Activated naive CD4-positive, alpha-beta T cell treated with anti-CD3 and anti-CD28 coated beads for 36 hours (primary cell): ENCODE data around the gene METTL26. TPM values are rescaled to one million over a fixed set of nuclear protein-coding genes. Genes with fewer than 3 reads are reported as not detected.
A peak's percentile ranks its signal among the peaks of the same experiment; 100 is the strongest.

Experiments used
- CTCF ChIA-PET: fragments of 350-600 bp; sonication (Branson Sonifier 250); formaldehyde crosslinking; loops from one replicate; lab custom pipeline; 2021; ENCODE audit warnings: antibody characterized with exemption; lab: Charles Lee
- DNase-seq: peaks from one replicate; pipeline ENCODE4 v3.0.0-alpha.2; 2020
- H3K27ac Mint-ChIP-seq: one replicate; pipeline ENCODE4 v1.8.0; 2021; ENCODE audit warnings: mild to moderate bottlenecking, mixed read lengths
- H3K27me3 Mint-ChIP-seq: one replicate; pipeline ENCODE4 v1.8.0; 2021; ENCODE audit warnings: low read depth, mixed read lengths
- H3K36me3 Mint-ChIP-seq: one replicate; pipeline ENCODE4 v1.8.0; 2021; ENCODE audit warnings: low read depth, mixed read lengths
- H3K4me1 Mint-ChIP-seq: one replicate; pipeline ENCODE4 v1.8.0; 2021; ENCODE audit warnings: low read depth, mixed read lengths
- H3K4me3 Mint-ChIP-seq: one replicate; pipeline ENCODE4 v1.8.0; 2021; ENCODE audit warnings: mild to moderate bottlenecking, moderate library complexity, mixed read lengths
- H3K9me3 Mint-ChIP-seq: one replicate; pipeline ENCODE4 v1.8.0; 2021; ENCODE audit warnings: mixed read lengths
- intact Hi-C: fragments of 100-400 bp; cut with micrococcal nuclease; formaldehyde crosslinking; loops from one replicate; pipeline ENCODE4 v1.15.1; 2023
- total RNA-seq, 2 experiments: library from RNA; stranded (reverse); gene quantifications; one replicate each; pipeline ENCODE4 v1.2.3, GENCODE V29; 2021

METTL26 gene
- total RNA-seq, 2 experiments from 2014 or later: 121 to 122 TPM

DNA sequence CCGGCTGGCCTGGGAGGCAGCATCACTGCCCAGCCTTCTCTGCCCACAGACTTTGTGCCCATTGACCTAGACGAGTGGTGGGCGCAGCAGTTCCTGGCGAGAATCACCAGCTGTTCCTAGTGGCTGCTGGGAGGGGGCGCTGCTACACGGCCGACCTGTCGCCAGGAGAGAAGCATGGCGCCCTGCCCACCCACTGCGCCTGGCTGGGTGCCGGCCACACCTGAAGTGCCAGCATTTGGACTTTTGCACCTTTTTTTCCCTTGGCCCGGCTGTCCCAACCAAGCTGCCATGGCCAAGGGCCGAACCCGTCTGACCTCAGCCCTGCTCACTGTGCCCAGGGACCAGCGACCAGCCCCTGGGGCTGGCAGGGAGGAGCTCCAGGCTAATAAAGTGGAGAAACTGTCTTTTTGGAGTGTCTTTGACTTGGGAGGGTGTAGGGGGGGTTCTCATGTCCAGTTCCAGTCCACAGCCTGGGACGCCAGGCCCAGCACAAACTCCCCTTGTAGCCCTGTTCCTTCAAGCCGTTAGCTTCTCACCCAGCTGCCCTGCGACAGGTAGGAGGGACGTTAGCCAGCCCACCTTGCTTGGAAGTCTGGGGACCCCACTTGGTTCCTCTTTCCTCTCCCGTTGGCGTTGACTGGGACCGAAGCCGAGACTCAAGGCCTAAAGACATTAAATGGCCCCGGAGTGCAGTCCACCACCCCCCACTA is 12.1 kb upstream of the METTL26 start:
- peak; percentile 60 for DNase-seq
- peaks cover 26% of the 10 kb centered on the region for H3K4me1 Mint-ChIP-seq
- no peaks in the 10 kb centered on the region for H3K9me3 Mint-ChIP-seq
- H3K27ac Mint-ChIP-seq: peak overlapping the region; percentile 66
- CTCF ChIA-PET: interaction anchor here (2.0 kb wide), 1 partner anchor 12 kb away, joined by 6 read pairs; the partner anchor contains the start of gene METTL26
- no peaks in the 10 kb centered on the region for H3K27me3 Mint-ChIP-seq
- H3K36me3 Mint-ChIP-seq: no peaks in the 10 kb centered on the region
- peak overlapping the region; percentile 79 for H3K4me3 Mint-ChIP-seq
- intact Hi-C loops: no loop called here

DNA sequence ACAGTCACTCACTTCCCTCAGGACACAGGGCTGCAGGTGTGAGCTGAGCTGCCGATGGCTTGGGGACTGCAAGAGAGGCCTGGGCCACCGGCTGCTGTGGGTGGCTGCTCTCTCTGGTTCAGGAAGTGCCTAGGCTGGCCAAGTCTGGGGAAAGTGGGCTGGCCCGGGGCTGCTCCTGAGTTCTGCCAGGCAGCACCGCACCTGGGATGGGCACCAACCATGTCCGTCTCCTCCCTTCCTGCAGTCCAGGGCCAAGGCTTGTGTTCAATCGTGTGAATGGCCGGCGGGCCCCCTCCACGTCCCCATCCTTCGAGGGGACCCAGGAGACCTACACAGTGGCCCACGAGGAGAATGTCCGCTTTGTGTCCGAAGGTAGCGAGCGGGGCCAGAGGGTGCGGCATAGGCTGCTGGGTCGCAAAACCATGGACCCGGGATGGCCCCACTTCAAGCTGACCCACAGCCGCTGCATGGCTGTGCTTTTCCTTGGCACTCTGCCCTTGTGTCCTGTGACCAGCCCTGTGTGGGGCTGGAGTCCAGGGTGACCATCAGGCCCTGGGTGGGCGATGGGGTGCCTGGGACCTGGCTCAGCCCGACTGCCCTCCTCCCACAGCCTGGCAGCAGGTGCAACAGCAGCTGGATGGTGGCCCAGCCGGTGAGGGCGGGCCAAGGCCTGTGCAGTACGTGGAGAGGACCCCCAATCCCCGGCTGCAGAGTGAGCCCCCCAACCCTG is 11.2 kb upstream of the METTL26 start:
- intact Hi-C loops: no loop called here
- Mint-ChIP-seq H3K4me3 (no peak overlapping the region), H3K27me3 (no peaks in the 10 kb centered on the region), H3K9me3 (no peaks in the 10 kb centered on the region), H3K36me3 (no peaks in the 10 kb centered on the region), H3K27ac (no peak overlapping the region), H3K4me1 (peaks cover 28% of the 10 kb centered on the region)
- DNase-seq: no peak
- CTCF ChIA-PET: interaction anchor here (2.0 kb wide), 1 partner anchor 11 kb away, joined by 6 read pairs; the partner anchor contains the start of gene METTL26

DNA sequence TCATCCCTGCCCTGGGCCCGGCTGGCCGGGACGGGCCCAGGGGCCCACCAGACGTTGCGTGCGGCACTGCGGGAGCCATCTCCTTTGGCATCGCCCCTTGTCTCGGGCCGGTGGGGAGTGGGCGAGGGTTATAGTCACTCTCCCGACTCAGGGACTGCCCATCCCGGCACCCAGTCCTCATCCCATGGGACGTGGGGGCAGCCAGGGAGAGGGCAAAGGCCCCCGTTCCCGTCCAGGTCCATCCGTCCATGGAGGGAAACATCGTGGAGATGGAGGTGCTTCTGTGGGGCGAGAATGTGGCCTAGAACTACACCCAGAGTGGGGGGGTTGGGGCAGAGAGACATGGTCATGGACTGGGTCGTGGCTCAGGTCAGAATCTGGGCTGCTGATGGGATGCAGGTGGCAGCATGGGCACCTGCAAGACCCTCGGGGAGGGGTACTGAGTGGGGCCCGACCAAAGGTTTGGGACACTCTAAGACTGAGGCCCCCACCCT is 10.6 kb upstream of the METTL26 start:
- Mint-ChIP-seq H3K9me3 (no peaks in the 10 kb centered on the region), H3K4me3 (no peak overlapping the region), H3K27ac (no peak overlapping the region), H3K4me1 (peaks cover 28% of the 10 kb centered on the region), H3K36me3 (no peaks in the 10 kb centered on the region), H3K27me3 (no peaks in the 10 kb centered on the region)
- CTCF ChIA-PET: interaction anchor here (2.0 kb wide), 1 partner anchor 10 kb away, joined by 6 read pairs; the partner anchor contains the start of gene METTL26
- DNase-seq: no peak
- intact Hi-C loops: no loop called here

DNA sequence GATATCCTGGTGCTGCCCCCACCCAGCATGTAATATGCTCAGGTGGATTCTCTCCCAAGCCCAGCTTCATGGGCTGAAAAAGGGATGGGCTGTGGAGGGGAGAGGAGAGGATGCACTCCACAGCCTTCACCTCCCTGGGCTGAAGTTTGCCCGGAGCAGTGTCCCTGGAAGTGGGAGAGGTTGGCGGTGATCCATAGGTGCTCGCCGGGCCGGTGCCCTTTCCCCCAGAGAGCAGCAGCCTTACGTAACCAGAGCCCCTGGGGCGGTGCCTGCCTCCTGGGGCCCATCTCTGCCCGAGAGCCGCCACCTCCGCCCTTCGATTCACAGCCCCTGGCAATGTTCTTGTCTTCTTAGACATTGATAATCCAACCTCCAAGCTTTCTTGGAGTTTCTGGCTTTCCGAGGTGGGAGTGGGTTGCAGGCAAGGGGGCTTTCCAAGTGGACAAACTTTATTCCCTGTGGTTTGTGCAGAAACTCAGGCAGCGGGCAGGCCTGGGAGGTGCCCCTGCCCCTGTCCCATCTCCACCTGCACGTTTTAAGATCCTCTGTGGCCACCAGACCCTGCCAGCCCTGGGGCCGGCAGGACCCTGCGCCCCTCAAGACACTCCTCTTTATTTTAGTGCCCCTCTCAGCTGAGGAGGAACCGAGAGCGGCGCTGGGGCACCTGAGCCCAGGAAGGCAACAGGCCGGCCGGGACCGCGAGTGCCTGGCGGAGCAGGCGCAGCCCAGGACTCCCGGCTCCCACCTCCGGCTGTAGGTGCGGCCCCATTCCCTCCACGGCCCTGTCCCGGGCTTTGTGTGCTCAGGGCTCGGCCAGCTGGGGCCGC is 10.0 kb upstream of the METTL26 start:
- Mint-ChIP-seq H3K27me3 (no peaks in the 10 kb centered on the region), H3K4me3 (no peak overlapping the region), H3K27ac (no peak overlapping the region), H3K36me3 (no peaks in the 10 kb centered on the region), H3K9me3 (no peaks in the 10 kb centered on the region), H3K4me1 (peaks cover 28% of the 10 kb centered on the region)
- DNase-seq: no peak
- intact Hi-C loops: no loop called here
- CTCF ChIA-PET: no interaction called here

DNA sequence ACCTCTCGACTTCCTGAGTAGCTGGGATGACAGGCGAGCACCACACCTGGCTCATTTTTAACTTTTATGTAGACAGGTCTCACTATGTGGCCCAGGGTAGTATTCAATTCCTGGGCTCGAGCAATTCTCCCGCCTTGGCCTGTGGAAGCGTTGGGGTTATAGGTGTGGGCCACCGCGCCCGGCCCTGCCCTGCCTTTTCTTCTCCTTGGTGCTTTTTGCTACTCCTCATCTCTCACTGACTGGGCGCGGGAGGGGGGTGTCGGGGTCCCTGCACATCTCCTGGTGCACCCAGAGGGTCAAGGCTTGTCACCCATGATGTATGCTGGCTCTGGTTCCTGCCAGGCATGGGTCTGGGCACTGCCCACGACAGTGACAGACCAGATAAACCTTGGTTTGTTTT is 8.5 kb upstream of the METTL26 start:
- H3K4me1 Mint-ChIP-seq: peaks cover 21% of the 10 kb centered on the region
- no peaks in the 10 kb centered on the region for H3K36me3 Mint-ChIP-seq
- no peaks in the 10 kb centered on the region for H3K27me3 Mint-ChIP-seq
- no peak overlapping the region for H3K27ac Mint-ChIP-seq
- H3K4me3 Mint-ChIP-seq: no peak overlapping the region
- CTCF ChIA-PET: no interaction called here
- H3K9me3 Mint-ChIP-seq: no peaks in the 10 kb centered on the region
- intact Hi-C loops: no loop called here
- no peak for DNase-seq

DNA sequence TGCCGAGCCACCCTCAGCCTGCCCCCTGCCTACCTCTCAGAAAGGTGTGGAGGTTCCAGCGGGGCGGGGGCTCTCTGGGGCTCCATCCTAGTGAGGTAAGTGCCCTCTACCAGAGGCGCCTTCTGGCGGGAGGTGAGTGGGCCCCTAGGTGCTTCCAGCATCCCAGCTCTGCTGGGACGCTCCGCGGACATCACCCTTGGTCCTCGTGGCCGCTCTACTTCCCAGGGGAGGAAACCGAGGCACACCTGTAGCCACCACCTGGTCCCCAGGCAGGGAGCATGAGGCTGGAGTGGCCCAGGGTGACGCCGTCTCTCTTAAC is 6.9 kb upstream of the METTL26 start:
- no peak for DNase-seq
- CTCF ChIA-PET: no interaction called here
- Mint-ChIP-seq H3K27ac (no peak overlapping the region), H3K27me3 (no peaks in the 10 kb centered on the region), H3K4me3 (peak overlapping the region; percentile 71), H3K4me1 (peaks cover 21% of the 10 kb centered on the region), H3K36me3 (no peaks in the 10 kb centered on the region), H3K9me3 (no peaks in the 10 kb centered on the region)
- intact Hi-C loops: no loop called here

DNA sequence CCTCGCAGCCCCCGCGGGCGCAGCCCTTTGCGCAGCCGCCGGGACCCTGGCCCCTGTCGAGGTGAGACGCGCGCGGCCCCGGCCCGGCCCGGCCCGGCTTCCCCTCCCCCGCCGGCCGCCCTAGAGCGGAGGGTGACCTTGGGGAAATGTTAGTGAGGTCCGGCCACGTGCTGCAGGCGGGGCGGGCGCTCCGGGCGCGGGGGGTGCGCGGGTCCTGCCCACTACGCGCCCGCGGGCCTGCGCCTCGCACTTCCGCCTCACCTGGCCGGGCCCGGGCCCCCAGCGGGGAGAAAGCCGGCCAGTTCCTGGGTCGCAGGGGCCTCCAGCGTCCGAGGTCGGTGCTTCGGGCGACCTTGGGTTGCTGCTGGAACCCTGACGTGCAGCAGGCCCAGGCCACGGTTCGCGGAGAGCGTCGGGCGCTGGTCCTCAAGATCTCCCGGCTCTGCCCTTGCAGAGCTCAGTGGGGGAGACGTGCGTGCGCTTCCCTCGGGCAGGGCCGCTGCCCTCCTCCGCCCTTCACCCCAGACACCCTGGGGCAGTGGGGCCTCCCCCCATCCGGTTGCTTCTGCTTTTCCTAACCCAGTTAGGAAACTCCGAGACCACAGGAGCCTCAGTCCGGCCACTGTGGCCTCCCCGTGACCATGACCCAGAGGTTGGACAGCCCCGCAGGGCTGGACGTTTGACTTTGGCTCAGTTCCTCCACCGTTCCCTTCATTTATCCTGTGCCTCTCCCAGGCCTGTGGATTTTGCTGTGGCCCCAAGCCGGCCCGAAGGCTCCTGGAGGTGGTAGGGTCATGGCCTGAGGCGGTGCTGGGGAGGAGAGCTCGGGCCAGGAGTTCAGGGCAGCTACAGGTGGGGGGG is 6.3 kb upstream of the METTL26 start:
- CTCF ChIA-PET: no interaction called here
- H3K4me1 Mint-ChIP-seq: peaks cover 22% of the 10 kb centered on the region
- intact Hi-C loops: no loop called here
- DNase-seq: peak; percentile 22
- no peaks in the 10 kb centered on the region for H3K36me3 Mint-ChIP-seq
- H3K27ac Mint-ChIP-seq: no peak overlapping the region
- peak overlapping the region; percentile 71 for H3K4me3 Mint-ChIP-seq
- H3K27me3 Mint-ChIP-seq: no peaks in the 10 kb centered on the region
- H3K9me3 Mint-ChIP-seq: no peaks in the 10 kb centered on the region

DNA sequence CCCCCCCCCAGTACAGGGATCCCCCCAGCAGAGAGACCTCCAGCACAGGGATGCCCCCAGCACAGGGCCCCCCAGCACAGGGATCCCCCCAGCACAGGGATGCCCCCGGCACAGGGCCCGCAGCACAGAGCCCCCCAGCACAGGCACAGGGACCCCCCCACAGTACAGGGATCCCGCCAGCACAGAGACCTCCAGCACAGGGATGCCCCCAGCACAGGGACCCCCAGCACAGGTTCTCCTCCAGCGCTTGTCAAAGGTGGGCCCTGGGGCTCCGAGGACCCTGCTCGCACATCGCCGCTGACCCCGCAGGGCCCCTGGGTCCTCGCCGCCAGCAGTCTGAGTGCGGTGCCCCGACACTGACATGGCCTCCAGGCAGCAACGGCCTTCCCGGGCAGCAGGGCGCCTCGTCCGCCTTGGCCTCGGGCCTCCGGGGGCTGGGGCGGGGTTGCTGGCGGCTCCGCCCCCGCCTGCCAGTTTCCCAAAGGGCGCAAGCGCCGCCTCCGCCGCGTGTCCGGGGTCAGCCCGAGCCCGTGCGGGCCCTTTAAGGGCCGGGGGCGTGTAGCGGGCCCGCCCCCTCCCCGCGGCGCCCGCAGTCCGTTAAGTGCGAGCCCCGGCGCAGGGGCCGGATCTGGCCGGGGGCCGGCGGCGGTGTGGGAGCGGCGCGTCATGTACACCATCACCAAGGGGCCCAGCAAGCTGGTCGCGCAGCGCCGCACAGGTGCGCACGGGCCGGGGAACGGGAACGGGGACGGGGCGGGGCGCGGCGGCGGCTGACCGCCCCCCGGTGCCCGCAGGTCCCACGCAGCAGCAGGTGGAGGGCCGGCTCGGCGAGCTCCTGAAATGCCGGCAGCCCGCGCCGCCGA is 5.5 kb upstream of the METTL26 start, which contains the start of gene MCRIP2:
TSS of gene MCRIP2 (plus strand) at position 503 of the 863 bp plus-strand sequence. CDS start at position 667, 164 bp downstream.
- Mint-ChIP-seq H3K4me3 (peak within 1 kb of the TSS; percentile 71), H3K27me3 (no peaks in the 10 kb centered on the region), H3K4me1 (peaks cover 25% of the 10 kb centered on the region), H3K27ac (no peak within 1 kb of the TSS), H3K9me3 (no peaks in the 10 kb centered on the region), H3K36me3 (peaks cover 2% of the 10 kb centered on the region)
- CTCF ChIA-PET: no interaction called here
- peak; percentile 71 for DNase-seq
- intact Hi-C loops: no loop called here

DNA sequence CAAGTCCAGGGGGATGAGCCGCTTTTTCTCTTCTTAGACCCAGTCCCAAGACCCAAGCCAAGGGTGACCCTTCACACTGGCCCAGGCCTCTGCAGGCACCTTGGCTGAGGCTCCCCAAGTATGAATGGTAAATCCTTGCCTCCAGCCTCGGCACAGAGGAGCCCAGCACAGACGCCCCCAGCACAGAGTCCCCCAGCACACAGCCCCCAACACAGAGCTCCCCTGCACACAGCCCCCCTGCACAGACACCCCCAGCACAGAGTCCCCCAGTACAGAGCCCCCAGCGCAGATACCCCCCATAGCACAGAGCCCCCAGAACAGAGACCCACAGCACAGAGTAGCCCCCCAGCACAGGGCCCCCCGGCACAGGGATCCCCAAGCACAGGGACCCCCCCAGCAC is 4.5 kb upstream of the METTL26 start:
- H3K36me3 Mint-ChIP-seq: peaks cover 2% of the 10 kb centered on the region
- no peak overlapping the region for H3K27ac Mint-ChIP-seq
- no peaks in the 10 kb centered on the region for H3K9me3 Mint-ChIP-seq
- peaks cover 25% of the 10 kb centered on the region for H3K4me1 Mint-ChIP-seq
- CTCF ChIA-PET: no interaction called here
- intact Hi-C loops: no loop called here
- DNase-seq: no peak
- no peaks in the 10 kb centered on the region for H3K27me3 Mint-ChIP-seq
- peak overlapping the region; percentile 24 for H3K4me3 Mint-ChIP-seq

DNA sequence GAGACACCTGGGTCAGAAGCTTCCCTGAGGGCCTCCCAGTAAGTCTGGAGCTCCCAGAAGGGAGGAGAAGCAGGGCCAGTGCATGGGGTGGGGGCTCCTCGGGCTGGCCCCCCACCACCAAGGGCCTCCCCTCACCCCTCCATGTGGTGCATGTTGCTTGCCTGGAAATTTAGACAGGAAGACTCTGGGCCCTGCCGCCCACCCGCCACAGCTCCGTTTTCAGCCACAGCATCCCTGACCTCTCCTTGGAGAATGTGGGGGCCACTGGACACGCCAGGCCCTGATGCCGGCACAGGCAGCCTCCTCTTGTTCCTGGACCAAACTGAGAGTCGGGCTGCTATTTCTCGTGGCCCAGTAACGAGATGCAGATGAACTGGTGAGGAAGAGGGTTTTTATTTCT is 2.7 kb upstream of the METTL26 start:
- CTCF ChIA-PET: no interaction called here
- H3K27ac Mint-ChIP-seq: no peak overlapping the region
- no peak overlapping the region for H3K4me3 Mint-ChIP-seq
- intact Hi-C loops: no loop called here
- peaks cover 10% of the 10 kb centered on the region for H3K36me3 Mint-ChIP-seq
- no peaks in the 10 kb centered on the region for H3K9me3 Mint-ChIP-seq
- no peak for DNase-seq
- H3K4me1 Mint-ChIP-seq: peaks cover 20% of the 10 kb centered on the region
- H3K27me3 Mint-ChIP-seq: no peaks in the 10 kb centered on the region

DNA sequence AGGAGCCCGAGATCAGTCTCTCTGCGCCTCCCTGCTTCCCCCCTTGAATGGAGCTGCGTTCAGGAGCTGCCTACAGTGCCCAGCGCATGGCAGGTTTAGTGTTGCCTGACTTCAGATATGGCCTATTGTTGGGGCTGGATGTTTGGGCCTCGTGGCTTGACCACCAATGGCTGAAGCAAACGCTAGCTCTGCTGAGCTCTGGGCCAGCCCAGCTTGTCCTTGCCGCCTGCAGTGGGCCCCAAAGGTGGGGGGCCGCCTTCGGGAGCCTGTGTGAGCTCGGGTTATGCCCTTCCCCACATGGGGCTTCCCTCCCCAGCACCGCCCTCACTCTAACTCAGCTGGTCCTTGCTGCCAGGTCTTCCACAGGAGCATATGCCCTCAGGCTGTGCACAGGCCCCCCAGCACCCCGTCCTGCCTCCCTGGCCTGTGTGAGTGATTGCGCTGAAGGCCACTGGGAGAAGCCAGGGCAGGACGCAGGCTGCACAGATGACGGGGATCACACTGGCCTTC is 2.0 kb upstream of the METTL26 start:
- Mint-ChIP-seq H3K36me3 (peaks cover 11% of the 10 kb centered on the region), H3K9me3 (no peaks in the 10 kb centered on the region), H3K27me3 (no peaks in the 10 kb centered on the region), H3K27ac (no peak overlapping the region), H3K4me3 (no peak overlapping the region), H3K4me1 (peaks cover 15% of the 10 kb centered on the region)
- intact Hi-C loops: no loop called here
- CTCF ChIA-PET: no interaction called here
- DNase-seq: no peak
